ENCODE results near the gene ARID3C.
A peak's percentile ranks its signal among the peaks of the same experiment; 100 is the strongest.

The ARID3C gene

GRCh38 chr9:34628656-34629490, at the start of gene ARID3C:
ARID3C (minus strand) TSS chr9:34629066; CDS start chr9:34628014, 1,052 bp downstream.
- no peak within 1 kb of the TSS; the same call in 1 of the 2 replicates for H3K4me3 ChIP-seq (ENCODE audit: low read length)
- no peak for TF ChIP-seq ZNF274 (IDR thresholded peaks at IDR 0.05; ENCODE audit: low read depth, low read length)

- no peak for TF ChIP-seq ZNF274 (IDR thresholded peaks at IDR 0.05; ENCODE audit: low read depth, low read length)
- H3K4me3 ChIP-seq (ENCODE audit: low read length): no peak overlapping the region
These were observed 47.0 kb upstream of the ARID3C start for GRCh38 chr9:34675869-34676268.

GRCh38 chr9:34675048-34675714, 46.3 kb upstream of the ARID3C start:
- no peak overlapping the region for H3K4me3 ChIP-seq (ENCODE audit: low read length)
- no peak for TF ChIP-seq ZNF274 (IDR thresholded peaks at IDR 0.05; ENCODE audit: low read depth, low read length)

- no peak for TF ChIP-seq ZNF274 (IDR thresholded peaks at IDR 0.05; ENCODE audit: low read depth, low read length)
- no peak overlapping the region for H3K4me3 ChIP-seq (ENCODE audit: low read length)
These were observed 45.6 kb upstream of the ARID3C start for GRCh38 chr9:34674440-34674839.

- no peak for TF ChIP-seq ZNF274 (IDR thresholded peaks at IDR 0.05; ENCODE audit: low read depth, low read length)
- no peak overlapping the region for H3K4me3 ChIP-seq (ENCODE audit: low read length)
These were observed 42.4 kb upstream of the ARID3C start for GRCh38 chr9:34671307-34671706.

GRCh38 chr9:34669809-34670562, 41.1 kb upstream of the ARID3C start:
- H3K4me3 ChIP-seq (ENCODE audit: low read length): no peak overlapping the region
- no peak for TF ChIP-seq ZNF274 (IDR thresholded peaks at IDR 0.05; ENCODE audit: low read depth, low read length)

- no peak for TF ChIP-seq ZNF274 (IDR thresholded peaks at IDR 0.05; ENCODE audit: low read depth, low read length)
- peak overlapping the region; percentile 79 for H3K4me3 ChIP-seq (ENCODE audit: low read length)
These were observed 36.8 kb upstream of the ARID3C start for GRCh38 chr9:34665381-34666250.

- TF ChIP-seq ZNF274 (IDR thresholded peaks at IDR 0.05; ENCODE audit: low read depth, low read length): no peak
- H3K4me3 ChIP-seq (ENCODE audit: low read length): peak overlapping the region; percentile 46; the same call in 1 of the 2 replicates
These were observed 36.2 kb upstream of the ARID3C start for GRCh38 chr9:34665067-34665380.

GRCh38 chr9:34664281-34665066, 35.6 kb upstream of the ARID3C start:
- no peak for TF ChIP-seq ZNF274 (IDR thresholded peaks at IDR 0.05; ENCODE audit: low read depth, low read length)
- no peak overlapping the region; the same call in 1 of the 2 replicates for H3K4me3 ChIP-seq (ENCODE audit: low read length)

GRCh38 chr9:34663303-34663605, 34.4 kb upstream of the ARID3C start:
- H3K4me3 ChIP-seq (ENCODE audit: low read length): no peak overlapping the region
- TF ChIP-seq ZNF274 (IDR thresholded peaks at IDR 0.05; ENCODE audit: low read depth, low read length): no peak

GRCh38 chr9:34662526-34663302, 33.8 kb upstream of the ARID3C start, which contains the start of gene CCL27:
CCL27 (minus strand) TSS chr9:34662657; CDS start chr9:34662633, 24 bp downstream.
- TF ChIP-seq ZNF274 (IDR thresholded peaks at IDR 0.05; ENCODE audit: low read depth, low read length): no peak
- no peak within 1 kb of the TSS for H3K4me3 ChIP-seq (ENCODE audit: low read length)

GRCh38 chr9:34659592-34660253, 30.9 kb upstream of the ARID3C start:
- no peak for TF ChIP-seq ZNF274 (IDR thresholded peaks at IDR 0.05; ENCODE audit: low read depth, low read length)
- no peak overlapping the region for H3K4me3 ChIP-seq (ENCODE audit: low read length)

Measured in GM08714 (cell line).